Hepatocyte (in vitro differentiated cells): Measurements from ENCODE around the gene SCAMP2.

Experiments
- EZH2 ChIP-seq: fragments of 200-600 bp; sonication (generic); IDR thresholded peaks from 2 replicates; pipeline ENCODE4 v1.6.1; 2016; ENCODE audit warnings: antibody characterized with exemption, mild to moderate bottlenecking, borderline replicate concordance
- EZH2phosphoT487 ChIP-seq: fragments of 200-600 bp; sonication (generic); IDR thresholded peaks from one replicate; pipeline ENCODE4 v1.6.1; 2018; ENCODE audit warnings: antibody characterized with exemption, mild to moderate bottlenecking, low read depth, moderate library complexity; ENCODE audit not compliant: unreplicated experiment, severe bottlenecking
- TF ChIP-seq, protein P1 (sequence below): fragments of 200-600 bp; sonication (generic); IDR thresholded peaks from 2 replicates; pipeline ENCODE4 v1.5.1; 2016; ENCODE audit warnings: antibody characterized with exemption, mild to moderate bottlenecking; ENCODE audit not compliant: poor library complexity

DNA sequence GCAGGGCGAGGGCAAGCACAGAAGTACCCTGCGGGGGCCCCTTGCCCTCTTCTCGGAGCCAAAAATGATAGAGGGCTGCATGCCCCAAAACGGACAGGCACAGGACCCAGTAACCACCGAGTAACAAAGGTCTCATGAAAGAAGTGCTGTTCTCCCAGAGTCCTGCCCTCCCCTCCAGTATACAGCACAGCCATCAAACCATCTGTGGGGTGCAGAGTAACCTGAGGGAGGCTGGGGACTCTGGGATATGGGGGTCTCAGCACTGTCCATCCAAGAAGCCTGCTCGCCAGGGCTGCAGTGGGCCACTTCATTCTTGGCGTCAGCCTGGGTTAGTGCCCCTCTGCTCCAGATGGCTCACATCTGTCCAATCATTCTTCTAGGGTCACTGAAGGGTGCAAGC is 36.3 kb downstream of the SCAMP2 start:
- TF ChIP-seq, protein P1, sequence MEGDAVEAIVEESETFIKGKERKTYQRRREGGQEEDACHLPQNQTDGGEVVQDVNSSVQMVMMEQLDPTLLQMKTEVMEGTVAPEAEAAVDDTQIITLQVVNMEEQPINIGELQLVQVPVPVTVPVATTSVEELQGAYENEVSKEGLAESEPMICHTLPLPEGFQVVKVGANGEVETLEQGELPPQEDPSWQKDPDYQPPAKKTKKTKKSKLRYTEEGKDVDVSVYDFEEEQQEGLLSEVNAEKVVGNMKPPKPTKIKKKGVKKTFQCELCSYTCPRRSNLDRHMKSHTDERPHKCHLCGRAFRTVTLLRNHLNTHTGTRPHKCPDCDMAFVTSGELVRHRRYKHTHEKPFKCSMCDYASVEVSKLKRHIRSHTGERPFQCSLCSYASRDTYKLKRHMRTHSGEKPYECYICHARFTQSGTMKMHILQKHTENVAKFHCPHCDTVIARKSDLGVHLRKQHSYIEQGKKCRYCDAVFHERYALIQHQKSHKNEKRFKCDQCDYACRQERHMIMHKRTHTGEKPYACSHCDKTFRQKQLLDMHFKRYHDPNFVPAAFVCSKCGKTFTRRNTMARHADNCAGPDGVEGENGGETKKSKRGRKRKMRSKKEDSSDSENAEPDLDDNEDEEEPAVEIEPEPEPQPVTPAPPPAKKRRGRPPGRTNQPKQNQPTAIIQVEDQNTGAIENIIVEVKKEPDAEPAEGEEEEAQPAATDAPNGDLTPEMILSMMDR, result no peak
- no peak for TF ChIP-seq EZH2phosphoT487
- no peak for TF ChIP-seq EZH2
